ENCODE data around the gene DHRS2. TPM values are rescaled to one million over a fixed set of nuclear protein-coding genes. Genes with fewer than 3 reads are reported as not detected.

DHRS2 gene
- polyA plus RNA-seq, 1 donor (not counting 4 experiments of a cell fraction or from before 2014, with no cell fraction given) = 0.14 TPM

DNA sequence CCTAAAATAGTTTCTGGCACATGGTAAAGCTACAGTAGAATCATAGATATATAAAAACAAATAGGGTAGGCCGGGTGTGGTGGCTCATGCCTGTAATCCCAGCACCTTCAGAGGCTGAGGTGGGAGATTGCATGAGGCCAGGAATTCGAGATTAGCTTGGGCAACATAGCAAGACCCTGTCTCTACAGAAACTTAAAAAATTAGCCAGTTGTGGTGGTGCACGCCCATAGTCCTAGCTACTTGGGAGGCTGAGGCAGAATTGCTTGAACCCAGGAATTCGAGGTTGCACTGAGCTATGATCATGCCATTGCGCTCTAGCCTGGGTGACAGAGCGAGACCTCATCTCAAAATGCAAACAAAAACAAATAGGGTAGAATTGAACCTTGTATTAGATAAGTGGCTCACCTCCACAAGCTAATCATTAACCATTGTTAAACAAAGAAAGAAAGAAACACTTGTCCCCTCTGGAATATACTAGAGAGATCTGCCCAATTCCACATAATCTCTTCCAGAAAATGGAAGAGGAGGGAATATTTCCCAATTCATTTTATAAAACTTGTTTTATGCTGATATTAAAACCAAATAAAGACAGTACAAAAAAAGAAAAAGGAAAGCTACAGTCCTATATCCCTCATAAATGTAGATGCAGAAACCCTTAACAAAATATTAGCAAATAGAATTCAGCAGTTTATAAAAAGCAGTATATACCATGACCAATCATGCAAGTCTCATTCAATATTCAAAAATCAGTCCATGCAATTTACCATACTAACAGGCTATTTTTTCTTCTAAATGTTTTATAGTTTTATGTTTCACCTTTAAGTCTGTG lies 22.7 kb upstream of the DHRS2 start:
- no peaks in the 10 kb centered on the region for H3K9me3 ChIP-seq (ENCODE audit: control insufficient read depth, low read depth, low read length)
- H3K4me2 ChIP-seq (ENCODE audit: control insufficient read depth, extremely low read depth, insufficient read depth, low read depth, low read length) = no peak overlapping the region
- no peaks in the 10 kb centered on the region for H3K79me2 ChIP-seq (ENCODE audit: control insufficient read depth, insufficient read depth, low read length)
- FAIRE-seq (no peak), DNase-seq (ENCODE audit: low read depth, low spot score) (no peak)
- H2AFZ ChIP-seq (ENCODE audit: control insufficient read depth, low read length) = no peak overlapping the region
- no peak overlapping the region for H3K9ac ChIP-seq (ENCODE audit: control insufficient read depth, extremely low read depth, insufficient read depth, low read length)
- peaks cover 4% of the 10 kb centered on the region for H3K27me3 ChIP-seq (ENCODE audit: control insufficient read depth, extremely low read depth, insufficient read depth, low read length)
- no peaks in the 10 kb centered on the region for H3K36me3 ChIP-seq (ENCODE audit: control insufficient read depth in 2 of 2, extremely low read depth in 1 of 2, insufficient read depth in 2 of 2, low read length in 2 of 2)
- H3K27ac ChIP-seq (ENCODE audit: control insufficient read depth, insufficient read depth, low read length) = no peak overlapping the region
- dilution Hi-C loops (cut with MboI; ENCODE audit: extremely low pct_ligation_motif_present, low sequenced_read_pairs) = no loop called here
- TF ChIP-seq, protein P1, sequence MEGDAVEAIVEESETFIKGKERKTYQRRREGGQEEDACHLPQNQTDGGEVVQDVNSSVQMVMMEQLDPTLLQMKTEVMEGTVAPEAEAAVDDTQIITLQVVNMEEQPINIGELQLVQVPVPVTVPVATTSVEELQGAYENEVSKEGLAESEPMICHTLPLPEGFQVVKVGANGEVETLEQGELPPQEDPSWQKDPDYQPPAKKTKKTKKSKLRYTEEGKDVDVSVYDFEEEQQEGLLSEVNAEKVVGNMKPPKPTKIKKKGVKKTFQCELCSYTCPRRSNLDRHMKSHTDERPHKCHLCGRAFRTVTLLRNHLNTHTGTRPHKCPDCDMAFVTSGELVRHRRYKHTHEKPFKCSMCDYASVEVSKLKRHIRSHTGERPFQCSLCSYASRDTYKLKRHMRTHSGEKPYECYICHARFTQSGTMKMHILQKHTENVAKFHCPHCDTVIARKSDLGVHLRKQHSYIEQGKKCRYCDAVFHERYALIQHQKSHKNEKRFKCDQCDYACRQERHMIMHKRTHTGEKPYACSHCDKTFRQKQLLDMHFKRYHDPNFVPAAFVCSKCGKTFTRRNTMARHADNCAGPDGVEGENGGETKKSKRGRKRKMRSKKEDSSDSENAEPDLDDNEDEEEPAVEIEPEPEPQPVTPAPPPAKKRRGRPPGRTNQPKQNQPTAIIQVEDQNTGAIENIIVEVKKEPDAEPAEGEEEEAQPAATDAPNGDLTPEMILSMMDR (optimal IDR thresholded peaks at IDR 0.05 in 1 of 3, IDR thresholded peaks at IDR 0.05 in 1 of 3, conservative IDR thresholded peaks at IDR 0.05 in 1 of 3; ENCODE audit: extremely low read depth in 1 of 3, insufficient read depth in 2 of 3, low read length in 3 of 3) = no peak
- TF ChIP-seq EZH2 (IDR thresholded peaks at IDR 0.05; ENCODE audit: low read length) = no peak
- H4K20me1 ChIP-seq (ENCODE audit: control insufficient read depth, extremely low read depth, insufficient read depth, low read length) = no peaks in the 10 kb centered on the region
- no peaks in the 10 kb centered on the region for H3K9me1 ChIP-seq (ENCODE audit: control insufficient read depth, extremely low read depth, insufficient read depth, low read length)
- no peak overlapping the region for H3K4me3 ChIP-seq (ENCODE audit: control insufficient read depth in 2 of 3, extremely low read depth in 1 of 3, insufficient read depth in 2 of 3, low read depth in 1 of 3, low read length in 3 of 3)
- no peaks in the 10 kb centered on the region for H3K4me1 ChIP-seq (ENCODE audit: control insufficient read depth, extremely low read depth, insufficient read depth, low read length)

DNA sequence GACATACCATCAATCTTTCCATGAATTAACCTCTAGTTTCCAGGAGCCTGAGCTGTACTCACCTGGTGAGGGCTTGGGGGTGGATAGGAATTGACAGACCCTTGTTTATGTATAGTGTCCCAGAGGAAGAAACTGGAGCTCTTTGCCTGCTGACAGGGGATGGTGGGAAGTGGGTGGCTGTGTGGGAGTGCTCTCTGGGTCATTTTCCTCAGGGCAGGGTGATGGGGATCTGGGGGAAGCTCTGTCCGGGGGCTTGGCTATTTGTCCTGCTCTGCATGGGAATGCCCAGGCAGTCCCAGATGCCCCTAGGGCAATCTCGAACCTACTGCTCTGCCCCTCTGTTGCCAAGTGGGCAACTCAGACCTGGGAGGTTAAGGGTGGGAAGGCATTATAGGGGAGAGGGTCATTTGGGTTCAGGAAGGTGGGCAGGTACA lies 21.8 kb upstream of the DHRS2 start:
- Histone ChIP-seq H3K4me1 (ENCODE audit: control insufficient read depth, extremely low read depth, insufficient read depth, low read length) (no peaks in the 10 kb centered on the region), H3K4me2 (ENCODE audit: control insufficient read depth, extremely low read depth, insufficient read depth, low read depth, low read length) (no peak overlapping the region), H3K9ac (ENCODE audit: control insufficient read depth, extremely low read depth, insufficient read depth, low read length) (no peak overlapping the region), H3K27ac (ENCODE audit: control insufficient read depth, insufficient read depth, low read length) (no peak overlapping the region), H3K9me1 (ENCODE audit: control insufficient read depth, extremely low read depth, insufficient read depth, low read length) (no peaks in the 10 kb centered on the region), H4K20me1 (ENCODE audit: control insufficient read depth, extremely low read depth, insufficient read depth, low read length) (no peaks in the 10 kb centered on the region), H3K4me3 (ENCODE audit: control insufficient read depth in 2 of 3, extremely low read depth in 1 of 3, insufficient read depth in 2 of 3, low read depth in 1 of 3, low read length in 3 of 3) (no peak overlapping the region), H3K36me3 (ENCODE audit: control insufficient read depth in 2 of 2, extremely low read depth in 1 of 2, insufficient read depth in 2 of 2, low read length in 2 of 2) (no peaks in the 10 kb centered on the region), H2AFZ (ENCODE audit: control insufficient read depth, low read length) (no peak overlapping the region), H3K27me3 (ENCODE audit: control insufficient read depth, extremely low read depth, insufficient read depth, low read length) (peaks cover 7% of the 10 kb centered on the region), H3K79me2 (ENCODE audit: control insufficient read depth, insufficient read depth, low read length) (no peaks in the 10 kb centered on the region), H3K9me3 (ENCODE audit: control insufficient read depth, low read depth, low read length) (no peaks in the 10 kb centered on the region)
- no peak for DNase-seq (ENCODE audit: low read depth, low spot score)
- dilution Hi-C loops (cut with MboI; ENCODE audit: extremely low pct_ligation_motif_present, low sequenced_read_pairs) = no loop called here
- FAIRE-seq = no peak
- TF ChIP-seq EZH2 (IDR thresholded peaks at IDR 0.05; ENCODE audit: low read length) = no peak
- TF ChIP-seq, protein P1 (optimal IDR thresholded peaks at IDR 0.05 in 1 of 3, IDR thresholded peaks at IDR 0.05 in 1 of 3, conservative IDR thresholded peaks at IDR 0.05 in 1 of 3; ENCODE audit: extremely low read depth in 1 of 3, insufficient read depth in 2 of 3, low read length in 3 of 3) = no peak

All from keratinocyte (primary cell).